ENCODE data around the gene CADM4.

CADM4 gene

DNA sequence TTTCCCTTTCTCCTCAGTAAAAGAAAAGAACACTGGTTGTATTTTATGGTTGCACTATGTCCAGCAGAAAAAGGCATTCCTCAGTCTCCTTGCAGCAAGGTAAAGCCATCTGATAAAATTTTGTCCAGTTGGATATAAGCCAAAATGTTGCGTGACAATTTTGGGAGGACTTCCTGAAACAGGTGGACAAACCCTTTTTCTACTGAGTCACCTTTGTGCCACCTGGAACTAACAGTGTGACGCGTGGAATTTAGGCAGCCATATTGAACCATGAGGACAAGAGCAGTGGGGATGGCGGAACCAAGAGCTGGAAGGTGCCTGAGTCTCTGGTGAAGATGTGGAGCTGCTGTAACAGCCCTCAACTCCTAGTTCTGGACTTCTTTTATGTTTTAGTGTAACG, 8.2 kb downstream of the CADM4 start:
- no peak for DNase-seq

DNA sequence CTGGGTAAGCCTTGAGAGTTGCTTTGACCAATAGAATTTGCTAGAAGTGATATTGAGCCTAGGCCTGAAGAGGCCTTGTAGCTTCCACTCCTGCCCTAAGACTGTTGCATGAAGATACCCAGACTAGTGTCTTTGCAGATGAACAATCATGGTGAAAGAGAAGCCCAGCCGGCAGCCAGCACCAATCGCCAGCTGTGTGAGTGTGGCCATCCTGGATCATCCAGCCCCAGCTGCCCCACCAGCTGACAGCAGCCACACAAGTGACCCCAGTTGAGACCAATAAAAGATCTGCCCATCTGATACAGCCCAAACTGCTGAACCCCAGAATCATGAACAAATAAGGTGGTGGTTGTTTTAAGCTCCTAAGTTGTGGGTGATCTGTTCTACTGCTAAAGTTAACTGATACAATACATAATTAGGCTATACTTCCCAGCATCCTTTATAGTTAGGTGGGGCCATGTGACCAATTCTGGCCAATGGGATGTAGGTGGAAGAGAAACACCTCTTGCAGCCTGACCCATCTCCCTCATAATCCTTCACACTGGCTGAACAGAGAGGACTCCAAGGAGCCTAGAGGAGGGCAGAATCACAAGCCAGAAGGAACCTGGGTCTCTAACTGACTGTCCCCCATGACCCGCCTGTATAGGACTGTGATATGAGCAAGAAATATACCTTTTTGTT, 10.9 kb downstream of the CADM4 start:
- no peak for DNase-seq

DNA sequence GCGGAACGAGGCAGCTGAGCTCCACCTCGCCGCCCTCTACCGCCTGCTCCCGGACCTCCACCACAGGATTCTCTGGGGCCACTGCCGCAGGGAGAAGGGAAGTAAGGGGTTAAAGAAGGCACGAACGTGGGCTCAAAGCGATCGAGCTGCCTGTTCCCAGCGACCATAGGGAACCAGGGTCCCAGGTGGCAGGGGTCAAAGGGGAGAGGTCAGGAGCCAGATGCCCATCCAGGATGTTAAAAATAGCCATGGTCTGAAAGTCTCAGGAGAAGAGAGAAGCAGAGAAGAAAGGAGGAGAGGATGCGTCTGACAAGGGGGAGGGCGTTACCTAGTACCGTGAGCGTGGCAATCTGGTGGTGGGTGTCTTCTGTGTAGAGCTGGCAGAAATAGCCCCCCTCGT, 12.8 kb downstream of the CADM4 start:
- no peak for DNase-seq

DNA sequence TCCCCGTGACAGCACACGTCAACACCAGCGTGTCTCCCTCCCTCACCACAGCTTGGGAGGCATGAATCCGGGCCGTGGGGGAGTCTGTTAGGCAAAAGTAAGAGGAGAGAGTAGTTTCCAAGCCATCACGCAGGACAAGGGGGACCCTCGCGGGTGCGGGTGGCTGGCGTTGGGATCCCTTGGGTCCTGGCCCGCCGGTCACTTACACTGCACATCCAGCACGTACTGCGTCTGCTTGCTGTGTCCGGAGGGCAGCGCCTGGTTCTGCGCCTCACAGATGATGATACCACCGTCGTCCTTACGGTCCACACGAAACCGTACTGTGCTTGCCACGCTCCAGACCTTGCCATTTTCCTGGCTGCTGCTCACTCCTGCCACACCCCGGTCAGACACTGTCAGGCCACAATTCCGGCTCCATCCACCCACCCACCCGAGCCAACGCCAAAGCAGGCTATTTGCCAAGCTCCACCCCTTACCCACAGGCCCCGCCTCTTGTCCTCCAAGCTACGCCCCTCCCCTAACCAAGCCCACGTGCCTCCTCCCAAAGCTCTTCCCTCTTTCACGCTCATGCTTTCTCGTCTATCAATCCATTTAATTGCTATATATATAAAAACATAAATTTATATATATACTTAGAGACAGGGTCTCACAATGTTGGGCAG, 13.6 kb downstream of the CADM4 start:
- no peak for DNase-seq

DNA sequence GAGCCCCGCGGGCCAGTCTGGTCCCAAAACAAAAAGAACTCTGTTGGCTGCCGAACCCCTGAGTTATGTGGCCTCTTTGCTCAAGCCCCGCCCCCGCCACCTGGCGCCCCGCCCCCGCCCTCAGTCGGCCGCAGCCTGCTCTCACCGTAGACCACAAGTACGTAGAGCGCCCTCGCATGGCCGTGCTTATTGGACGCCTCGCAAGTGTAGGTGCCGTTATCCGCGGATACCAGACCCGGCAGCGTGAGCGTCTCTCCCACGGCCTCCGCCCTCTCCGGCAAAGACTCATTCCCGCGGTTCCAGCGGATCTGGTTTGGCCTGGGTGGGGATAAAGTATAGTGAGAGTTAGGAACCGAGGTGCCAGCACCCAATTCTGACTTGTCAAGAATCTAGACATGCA, 14.7 kb downstream of the CADM4 start:
- DNase-seq: no peak

DNA sequence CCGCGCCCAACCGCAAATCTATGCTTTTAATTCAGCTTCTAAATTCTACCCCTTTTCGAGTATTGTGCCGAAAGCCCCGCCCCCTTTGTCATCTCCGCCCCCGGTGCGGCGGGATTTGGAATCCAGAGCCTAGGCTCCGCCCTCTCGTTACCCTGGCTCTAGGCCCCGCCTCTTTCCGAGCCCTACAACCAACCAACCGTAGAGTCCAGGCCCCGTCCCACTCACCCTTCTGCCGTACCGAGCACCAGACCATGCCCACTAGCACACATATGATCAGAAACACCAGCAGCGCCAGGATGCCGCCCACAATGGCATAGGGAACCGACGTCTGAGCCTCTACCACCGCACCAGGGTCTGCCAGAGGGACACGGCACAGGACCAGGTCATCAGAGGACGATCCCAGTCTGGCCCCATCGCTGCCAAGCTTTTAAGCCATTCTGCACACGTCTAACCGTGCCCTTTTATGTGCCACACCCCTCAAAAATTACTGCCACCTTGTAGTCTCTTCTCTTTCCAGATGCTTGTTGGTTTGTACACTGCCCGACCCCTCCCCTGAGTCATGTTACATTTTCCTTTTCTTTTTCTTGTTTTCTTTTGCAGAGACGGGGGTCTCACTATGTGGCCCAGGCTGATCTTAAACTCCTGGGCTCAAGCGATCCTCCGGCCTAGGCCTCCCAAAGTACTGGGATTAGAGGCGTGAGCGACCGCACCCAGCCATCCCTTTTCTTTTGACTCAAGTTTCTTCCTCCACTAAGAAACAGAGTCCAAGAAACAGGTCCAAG, 15.6 kb downstream of the CADM4 start:
- no peak for DNase-seq

DNA sequence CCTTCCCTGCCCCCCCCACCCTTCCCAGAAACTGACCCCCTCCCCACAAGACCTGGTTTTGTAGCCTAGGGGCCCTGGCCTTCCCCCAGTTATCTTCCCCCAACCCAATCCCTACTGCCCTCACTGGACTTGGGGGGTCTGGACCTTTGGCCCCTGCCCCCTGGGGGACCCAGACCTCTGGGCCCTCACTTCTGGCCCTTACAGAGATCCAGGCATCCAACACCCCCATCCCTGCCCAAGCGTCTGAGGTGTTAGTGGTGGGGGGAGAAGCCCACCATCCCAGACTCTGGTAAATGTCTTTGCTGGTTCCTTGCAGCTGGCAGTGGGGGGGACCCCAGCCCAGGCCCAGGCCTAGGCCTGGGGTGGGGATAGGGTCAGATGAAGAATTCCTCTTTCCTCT, 16.7 kb downstream of the CADM4 start:
- DNase-seq: no peak

DNA sequence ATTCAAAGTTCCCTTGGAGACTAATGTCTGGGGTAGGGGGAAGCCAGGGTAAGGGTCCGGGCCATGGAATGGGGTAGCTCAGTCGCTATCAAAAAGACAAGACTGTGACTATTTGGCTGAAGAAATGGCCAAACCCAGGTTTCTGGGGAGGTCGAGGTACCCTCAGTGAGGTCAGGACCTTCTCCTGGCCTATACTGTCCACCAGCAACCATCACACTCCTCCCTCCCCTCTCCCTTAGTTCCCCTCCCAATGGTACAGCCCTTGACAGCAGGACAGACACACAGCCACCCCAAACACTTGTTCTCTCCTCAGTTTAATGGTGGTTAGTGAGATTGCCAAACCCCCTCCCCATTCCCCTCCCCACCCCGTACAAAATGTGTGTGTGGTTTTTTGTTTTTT, 17.6 kb downstream of the CADM4 start:
- no peak for DNase-seq

DNA sequence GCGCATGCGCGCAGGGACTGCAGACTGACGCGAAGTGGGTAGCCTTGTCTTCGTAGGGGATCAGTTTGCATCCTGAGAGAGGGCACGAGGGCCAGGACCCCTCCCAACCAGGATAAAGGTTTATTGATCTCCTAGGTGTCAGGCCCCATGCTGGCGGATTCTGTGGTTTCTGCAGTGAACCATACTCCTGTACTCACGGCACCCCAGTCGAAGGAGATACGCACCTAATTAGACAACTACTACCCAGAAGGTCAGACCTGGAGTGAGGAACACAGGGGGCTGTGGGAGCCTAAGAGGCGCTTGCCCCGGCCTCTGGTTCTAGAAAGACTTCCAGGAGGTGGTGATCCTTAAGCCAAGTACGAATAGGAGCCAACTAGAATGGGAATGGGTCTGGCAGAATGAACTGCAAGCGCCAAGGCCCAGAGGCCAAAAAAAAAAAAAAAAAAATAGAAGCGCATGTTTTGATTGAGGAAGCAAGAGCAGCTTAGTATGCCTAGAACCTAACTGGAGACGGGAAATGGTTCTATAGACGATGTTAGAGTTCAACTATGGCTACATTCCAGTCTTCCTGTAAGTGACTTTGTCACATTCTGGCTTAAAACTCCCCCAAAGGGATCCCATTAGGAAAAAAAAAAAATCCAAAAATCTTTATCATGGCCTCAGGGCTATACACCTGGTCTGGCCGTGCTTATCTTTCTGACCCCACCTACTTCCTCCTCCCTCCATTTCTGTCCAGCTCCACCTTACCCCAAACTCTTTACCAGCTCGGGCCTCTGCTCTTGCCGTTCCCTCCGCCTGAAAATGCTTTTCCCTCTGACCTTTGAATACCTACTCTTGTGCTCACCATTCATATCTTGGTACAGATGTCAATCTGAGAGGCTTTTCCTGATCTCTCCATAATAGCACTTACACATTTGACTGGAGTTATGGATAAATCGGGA, 19.3 kb downstream of the CADM4 start:
- no peak for DNase-seq

DNA sequence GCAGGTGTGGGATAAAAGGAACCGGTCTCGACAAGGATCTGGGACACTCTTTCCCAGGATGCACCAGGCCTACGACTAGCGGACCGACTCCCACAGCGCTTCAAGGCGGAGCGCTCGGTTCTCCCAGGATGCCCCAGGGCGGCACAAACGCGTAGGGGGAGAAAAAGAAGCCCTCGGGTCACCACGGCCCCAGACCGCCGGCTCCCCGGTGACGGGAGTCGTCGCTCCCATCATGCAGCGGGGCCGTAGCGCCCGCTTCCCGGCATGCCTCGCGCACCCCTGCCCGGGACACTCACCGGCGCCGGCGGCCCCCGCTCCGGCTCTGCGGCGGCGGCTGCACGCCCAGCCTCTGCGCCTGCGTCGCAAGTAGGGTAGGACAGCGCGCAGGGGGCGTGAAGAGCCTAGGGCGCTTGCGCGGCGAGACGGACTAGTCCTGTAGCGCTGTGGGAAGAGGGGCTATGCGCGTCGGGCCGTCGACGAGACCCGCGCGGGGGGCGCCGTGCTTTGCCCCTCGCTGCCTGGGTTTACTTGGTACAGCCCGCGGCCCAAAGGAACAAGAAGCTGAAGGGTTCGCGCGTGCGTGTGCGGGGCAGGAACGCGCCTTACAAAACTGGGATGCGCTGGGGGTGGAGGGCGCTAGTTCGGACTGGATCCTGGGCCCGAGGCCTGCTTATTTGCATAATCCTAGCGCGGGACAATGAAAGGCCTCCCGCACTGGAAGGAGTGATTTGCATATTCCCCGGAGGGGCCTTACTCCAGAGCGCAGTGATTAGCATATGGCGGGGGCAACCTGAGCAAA, 20.2 kb downstream of the CADM4 start, which contains the start of gene ZNF428:
Gene ZNF428 (minus strand): TSS at position 368 of the 799 bp plus-strand sequence. CDS start 5,325 bp downstream, outside the sequence.
- DNase-seq: peak; percentile 67

DNA sequence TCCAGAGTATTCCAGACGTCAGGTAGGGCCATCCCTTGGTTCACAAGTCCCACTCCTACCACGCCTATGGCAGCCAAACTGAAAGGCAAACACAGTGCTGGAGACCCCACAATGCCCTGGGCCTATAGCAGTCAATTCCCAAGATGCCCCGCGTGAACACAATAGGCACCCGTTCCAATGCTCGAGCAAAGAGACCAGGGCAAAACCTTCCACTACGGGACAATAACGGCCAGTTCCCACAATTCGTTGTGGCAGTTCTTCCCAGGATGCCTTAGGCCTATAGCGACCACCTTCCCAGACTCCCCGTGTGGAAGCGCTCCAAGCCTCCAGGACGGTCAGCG, 20.8 kb downstream of the CADM4 start:
- no peak for DNase-seq

DNA sequence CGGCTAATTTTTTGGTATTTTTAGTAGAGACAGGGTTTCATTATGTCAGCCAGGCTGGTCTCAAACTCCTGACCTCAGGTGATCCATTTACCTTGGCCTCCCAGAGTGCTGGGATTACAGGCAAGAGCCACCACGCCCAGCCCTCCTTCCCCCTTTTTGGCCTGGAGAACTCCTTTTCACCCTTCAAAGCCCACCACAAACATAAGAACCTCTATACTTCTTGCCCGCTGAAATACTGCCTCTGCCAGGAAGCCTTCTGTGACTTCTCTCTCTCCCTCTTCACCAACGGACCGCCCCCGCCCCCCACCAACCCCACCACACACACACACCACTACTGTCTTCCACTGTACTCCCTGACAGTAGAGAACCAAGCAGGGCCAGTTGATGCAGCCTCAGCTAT, 22.7 kb downstream of the CADM4 start:
- no peak for DNase-seq

DNA sequence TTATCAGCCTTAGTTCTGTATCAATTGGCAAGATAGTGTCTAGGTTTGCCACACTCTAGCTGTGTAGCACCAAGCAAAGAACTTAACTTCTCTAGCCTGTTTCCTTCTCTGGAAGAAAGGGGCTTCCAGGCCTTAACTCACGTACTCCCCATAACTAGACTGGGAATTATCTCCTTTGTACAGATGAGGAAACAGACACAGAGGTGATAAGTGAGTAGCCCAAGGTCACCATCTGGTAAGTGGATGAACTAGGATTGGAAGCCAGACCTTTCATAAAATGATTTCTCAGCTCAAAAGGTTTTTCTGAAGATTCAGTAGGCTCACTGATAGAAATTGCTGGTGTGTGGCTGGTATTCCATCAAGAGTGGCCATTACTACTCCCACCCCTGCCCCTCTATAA, 23.3 kb downstream of the CADM4 start:
- DNase-seq: no peak

DNA sequence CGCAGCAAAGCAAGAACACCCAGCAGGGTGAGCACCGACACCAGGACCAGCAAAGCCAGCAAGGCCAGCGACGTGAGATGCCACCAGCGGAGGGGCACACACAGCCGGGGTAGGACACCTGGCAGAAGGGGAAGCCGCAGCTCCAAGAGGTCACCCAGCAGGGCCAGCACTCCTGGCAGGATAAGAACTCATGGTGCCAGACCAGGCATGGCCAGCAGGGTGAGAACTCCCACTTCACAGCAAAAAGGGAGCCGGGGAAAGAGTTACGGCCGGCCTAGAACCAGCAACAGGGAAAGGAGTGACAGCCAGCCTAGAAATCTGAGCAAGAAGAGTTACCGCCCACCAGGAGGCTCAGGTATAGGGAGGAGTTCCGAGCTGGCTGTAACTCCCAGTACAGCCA, 27.3 kb downstream of the CADM4 start:
- DNase-seq: no peak

DNA sequence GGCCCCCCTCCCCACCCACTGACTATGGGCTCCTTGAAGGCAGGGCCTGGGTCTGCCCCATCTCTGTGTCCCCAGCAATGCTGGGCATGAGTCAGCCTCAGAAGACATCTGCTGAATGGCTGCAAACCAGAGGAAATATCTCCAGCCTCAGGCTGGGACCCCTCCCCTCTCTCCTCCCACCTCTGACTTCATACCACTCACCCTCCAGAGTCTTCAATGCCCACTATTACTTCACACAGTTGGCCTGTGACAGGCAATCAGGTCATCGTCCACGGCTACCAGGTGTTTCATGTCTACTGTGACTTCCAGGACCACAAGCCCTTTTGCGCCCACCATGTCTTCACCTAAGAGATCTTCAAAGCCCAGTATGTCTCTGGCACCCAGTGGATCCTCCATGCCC, 27.9 kb downstream of the CADM4 start, which contains the start of gene SRRM5:
Gene SRRM5 (plus strand): TSS at position 301 of the 400 bp plus-strand sequence. CDS start 34 bp downstream, at position 335.
- DNase-seq: no peak

DNA sequence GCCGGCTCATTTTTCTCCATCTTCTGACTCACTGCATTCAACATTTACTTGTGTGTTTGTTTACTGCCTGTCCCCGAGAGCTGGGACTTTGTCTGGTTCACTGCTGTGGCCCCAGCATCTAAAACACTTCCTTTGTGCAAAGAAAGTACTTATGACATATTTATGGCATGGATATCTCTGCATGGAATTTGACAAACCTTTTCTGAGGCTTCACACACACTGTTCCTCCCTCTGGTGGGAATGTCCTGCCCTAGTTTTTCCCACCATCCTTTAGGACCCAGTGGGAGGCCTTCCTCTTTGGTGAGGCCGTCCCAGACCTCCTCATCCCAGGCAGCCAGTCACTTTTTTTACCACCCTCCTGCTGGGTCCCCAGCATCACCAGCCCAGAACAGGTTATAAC, 29.2 kb downstream of the CADM4 start:
- DNase-seq: no peak

DNA sequence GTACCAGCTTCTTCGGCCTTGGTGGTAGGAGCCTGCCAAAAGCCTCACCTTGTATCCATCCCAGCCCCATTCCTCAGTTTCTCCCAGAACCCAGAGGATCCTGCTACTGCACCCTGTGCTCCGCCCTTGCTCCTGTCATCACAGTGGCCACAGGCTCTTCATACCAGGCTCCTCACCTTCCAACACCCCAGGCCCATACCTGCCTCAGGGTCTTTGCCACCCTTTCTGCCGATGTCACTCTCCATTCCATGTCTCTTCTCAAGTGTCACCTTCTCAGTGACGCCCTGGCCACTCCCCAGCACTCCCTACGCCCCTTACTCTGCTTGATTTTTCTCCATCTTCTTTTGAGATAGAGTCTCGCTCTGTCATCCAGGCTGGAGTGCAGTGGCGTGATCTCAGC, 29.8 kb downstream of the CADM4 start:
- DNase-seq: no peak

DNA sequence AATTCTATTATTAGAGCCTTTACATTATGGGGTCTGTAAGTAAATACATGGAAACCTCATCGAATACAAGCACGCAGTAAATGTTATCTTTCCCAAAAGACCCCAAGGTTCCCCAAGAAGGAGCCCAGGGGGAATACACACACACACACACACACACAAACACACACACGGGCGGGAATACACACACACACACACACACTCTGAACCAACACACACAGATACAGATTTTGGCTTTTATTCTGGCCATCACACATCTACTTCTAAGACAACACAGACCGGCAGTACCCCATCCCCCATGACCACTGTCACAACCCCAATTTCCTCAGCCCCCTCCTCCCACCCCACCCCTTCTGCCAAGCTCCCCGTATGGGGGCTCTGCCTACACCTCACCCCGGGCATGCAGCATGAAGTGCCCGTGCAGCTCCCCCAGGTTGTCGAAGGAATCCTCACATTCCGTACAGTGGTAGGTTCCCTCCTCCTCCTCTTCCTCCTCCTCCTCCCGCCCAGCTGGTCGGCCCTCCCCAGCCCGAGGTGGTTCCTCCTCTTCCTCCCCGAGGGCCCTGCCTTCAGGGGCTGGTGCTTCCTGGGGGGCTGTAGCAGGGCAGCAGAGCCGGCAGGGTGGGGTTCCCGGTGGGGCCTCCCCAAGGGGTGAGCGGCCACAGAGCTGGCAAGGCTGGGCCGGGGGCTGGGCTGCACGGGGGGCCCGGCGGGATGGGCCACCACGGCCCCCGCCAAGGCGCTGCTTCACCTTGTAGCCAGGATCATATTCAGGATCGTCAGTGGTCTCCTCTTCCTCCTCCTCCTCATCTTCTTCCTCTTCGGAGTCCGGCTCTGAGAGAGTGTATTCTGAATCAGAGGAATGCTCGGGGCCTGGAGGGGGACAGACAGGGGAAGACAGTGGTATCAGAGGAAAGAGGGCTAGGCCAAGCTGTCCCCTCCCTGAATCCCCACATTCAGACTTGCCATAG, 32.1 kb downstream of the CADM4 start:
- no peak for DNase-seq

DNA sequence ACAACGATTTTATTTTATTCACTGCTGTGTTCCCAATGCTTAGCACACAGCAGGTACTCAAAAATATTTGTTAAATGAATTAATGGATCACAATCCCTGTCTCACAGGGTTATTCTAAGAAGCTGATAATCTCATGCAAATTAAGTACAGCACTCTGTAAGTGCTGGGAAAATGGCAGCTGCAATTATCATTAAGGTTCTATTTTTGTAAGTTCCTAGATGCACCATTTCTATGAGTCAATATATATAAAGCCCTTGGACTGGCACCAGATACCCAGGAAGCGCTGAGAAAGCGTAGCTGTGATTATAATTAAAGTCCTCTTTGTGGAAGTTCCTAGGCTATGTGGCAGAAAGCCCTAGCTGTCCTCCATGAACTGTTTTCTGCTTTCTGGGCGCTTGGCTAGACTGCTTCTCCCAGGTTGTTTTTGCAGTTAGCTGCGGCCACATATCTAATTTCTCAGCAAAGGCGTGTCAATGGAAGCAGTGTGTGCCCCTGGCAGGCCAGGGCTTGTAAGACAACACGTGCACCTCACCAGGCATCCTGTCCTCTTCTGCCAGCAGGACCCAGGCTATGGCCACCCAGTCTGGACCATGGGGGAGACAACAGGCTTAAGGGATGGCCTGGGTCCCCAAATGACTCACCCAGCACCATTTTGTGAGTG, 33.0 kb downstream of the CADM4 start:
- no peak for DNase-seq

Measured in cortex of kidney (tissue), 1 donor.